HG03139 (cell line): Measurements from ENCODE around the gene STOML1.
"Not testable (repeated sequence)": the region's sequence is repeated elsewhere in the genome, so short reads cannot be mapped to it uniquely, and the experiment has no call there.

Experiments
- ATAC-seq: cut with Tn5 transposase; IDR thresholded peaks from one replicate; pipeline ENCODE4 v1.9.1; 2021; ENCODE audit not compliant: unreplicated experiment

The STOML1 gene

GRCh38 chr15:73948982-73949381, 43.1 kb downstream of the STOML1 start:
- no peak for ATAC-seq

- ATAC-seq, result no peak
These were observed 43.7 kb downstream of the STOML1 start for GRCh38 chr15:73948396-73948795.

DNA sequence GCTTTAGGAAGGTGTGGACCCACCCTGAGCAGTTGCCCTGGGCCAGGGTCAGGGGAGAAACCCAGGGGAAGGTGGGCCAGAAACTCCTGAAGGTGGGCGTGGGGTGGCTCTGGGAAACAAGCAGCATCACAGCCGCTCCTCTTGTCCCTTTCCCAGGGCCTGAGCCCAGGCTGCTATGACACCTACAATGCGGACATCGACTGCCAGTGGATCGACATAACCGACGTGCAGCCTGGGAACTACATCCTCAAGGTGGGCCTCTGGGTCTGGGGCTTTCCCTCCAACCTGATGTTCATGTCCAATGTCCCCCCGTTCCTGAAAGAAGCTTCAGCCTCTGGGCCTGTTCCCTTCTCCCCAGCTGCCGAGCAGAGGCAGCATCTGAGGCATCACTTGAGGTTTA, 44.4 kb downstream of the STOML1 start:
- no peak for ATAC-seq

- no peak for ATAC-seq
These were observed 45.2 kb downstream of the STOML1 start for GRCh38 chr15:73946795-73947370.

DNA sequence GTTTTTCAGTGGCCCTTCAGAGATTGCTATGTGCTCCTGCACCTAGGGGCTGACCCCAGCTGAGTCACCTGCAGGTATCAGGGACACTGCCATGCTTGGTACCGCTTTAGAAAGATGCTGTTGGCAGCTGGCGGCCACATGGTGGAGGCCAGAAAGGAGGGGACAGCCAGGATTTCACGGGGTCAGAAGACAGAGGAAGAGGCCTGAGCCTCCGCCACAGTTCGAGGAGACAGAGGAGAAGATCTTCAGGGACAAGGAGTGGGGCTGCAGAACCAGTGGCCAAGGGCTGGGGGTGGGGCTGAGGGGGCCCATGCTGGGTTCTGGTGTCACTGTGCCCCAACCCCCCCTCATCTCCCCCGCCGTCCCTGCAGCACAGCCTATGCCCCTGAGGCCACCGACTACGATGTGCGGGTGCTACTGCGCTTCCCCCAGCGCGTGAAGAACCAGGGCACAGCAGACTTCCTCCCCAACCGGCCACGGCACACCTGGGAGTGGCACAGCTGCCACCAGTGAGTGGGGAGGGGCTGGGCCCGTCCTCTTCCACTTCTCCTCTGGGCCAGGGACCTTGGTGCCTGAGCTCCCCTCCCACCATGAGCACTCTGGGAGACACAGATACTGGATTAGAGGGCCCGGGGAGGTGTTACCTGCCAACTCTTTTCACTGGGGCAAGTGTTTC, 45.9 kb downstream of the STOML1 start:
- ATAC-seq, result no peak

DNA sequence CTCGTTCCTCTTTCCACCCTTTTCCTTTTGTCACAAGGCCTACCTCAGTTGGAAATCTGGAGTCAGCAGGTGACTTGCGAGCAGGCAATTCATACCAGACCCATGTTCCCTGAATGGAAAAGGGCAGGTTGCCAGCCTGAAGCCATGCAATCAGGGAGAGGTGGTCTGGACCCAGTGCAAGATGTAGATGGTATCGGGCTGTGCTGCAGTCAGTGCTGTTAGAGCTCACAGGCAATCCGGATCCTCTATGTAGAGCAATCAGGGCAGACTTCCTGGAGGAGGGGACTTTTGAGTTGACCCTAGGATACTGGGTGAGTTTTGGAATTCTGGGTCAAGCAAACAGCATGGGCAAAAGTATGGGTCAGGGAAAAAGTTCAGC, 47.0 kb downstream of the STOML1 start:
- no peak for ATAC-seq

DNA sequence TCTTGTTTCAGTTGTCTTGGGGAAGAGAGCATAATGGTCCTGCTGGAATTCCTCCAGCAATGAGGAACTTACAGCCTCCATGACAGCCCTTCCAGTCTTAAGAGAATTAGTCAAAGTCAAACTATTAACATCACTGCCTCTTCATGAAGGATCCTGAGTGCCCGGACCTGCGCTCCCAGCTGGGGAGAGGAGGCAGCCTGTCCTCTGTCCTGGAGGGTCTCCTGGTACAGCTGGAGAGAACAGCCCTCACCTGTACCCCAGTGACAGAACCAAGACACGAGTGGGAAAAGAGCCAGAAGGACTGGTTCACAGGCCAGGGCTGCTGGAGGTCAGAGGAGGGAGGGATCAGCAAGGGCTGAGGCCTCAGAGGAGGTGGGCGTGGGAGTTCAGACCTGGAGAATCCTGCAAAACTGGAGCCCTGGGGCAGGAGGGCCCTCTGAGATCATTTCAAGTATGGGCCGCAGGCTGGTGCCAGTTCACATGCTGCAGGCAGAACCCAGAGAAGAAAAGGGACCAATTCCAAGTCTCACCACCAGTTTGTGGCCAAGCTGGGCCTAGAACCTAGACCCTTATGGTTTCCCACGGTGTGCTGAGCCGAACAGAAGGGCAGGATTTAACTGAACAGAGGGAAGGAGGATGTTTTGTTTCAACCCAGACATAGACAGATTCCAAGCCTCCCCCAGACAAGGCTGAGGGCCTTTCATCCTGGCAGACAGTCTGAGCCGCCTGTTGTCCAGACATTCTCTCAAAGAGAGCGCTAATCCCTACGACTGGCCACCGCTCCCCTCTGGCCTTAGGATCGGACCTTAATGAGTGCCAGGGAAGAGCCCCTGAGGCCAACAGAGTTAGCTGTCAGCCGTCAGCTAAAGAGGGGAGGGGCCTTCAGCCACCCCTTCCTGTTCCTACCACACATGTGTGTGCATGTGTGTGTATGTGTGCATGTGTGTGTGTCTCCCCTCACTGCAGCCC, 47.6 kb downstream of the STOML1 start:
- ATAC-seq, result no peak

- no peak for ATAC-seq
These were observed 49.3 kb downstream of the STOML1 start for GRCh38 chr15:73942751-73943270.

GRCh38 chr15:73941871-73942635, 50.0 kb downstream of the STOML1 start:
- ATAC-seq, result no peak

DNA sequence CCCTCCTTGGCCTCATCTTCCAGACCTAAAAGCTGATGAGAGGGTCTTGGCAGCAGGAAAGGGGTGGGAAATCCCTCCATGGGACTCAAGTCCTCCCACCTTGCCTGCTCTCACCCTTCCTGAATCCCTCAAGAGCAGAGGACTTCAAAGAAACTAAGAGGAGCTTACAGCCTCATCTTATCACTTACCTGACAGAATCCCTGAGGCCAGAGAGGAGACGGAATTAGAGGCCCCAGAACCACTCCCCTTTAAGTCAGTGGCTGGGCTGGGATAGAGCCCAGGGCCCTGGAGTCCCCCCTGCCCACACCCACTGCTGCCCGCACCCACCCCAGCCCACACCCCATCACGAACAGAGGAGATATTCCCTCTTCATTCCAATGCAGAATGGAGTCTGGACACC, 50.6 kb downstream of the STOML1 start:
- ATAC-seq, result no peak

DNA sequence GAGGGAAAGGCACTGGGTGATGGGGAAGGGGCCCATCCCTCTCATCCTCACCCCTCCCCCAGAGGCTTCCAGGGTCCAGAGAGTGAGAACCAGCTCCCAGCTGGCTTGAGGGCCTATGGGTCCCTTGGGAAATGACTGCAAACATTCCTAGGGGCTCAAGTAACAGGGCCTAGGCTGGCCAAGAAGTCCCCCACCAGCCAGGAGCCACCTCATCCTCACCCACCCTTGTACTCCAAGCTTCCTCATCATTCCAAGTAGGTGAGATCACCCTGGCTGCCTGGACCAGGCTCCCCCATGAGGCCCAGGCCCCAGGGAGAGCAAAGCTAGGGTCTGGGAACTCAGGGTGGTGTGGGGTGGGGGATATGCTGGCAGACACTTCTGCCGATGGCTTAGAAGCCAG, 51.1 kb downstream of the STOML1 start:
- ATAC-seq, result no peak

DNA sequence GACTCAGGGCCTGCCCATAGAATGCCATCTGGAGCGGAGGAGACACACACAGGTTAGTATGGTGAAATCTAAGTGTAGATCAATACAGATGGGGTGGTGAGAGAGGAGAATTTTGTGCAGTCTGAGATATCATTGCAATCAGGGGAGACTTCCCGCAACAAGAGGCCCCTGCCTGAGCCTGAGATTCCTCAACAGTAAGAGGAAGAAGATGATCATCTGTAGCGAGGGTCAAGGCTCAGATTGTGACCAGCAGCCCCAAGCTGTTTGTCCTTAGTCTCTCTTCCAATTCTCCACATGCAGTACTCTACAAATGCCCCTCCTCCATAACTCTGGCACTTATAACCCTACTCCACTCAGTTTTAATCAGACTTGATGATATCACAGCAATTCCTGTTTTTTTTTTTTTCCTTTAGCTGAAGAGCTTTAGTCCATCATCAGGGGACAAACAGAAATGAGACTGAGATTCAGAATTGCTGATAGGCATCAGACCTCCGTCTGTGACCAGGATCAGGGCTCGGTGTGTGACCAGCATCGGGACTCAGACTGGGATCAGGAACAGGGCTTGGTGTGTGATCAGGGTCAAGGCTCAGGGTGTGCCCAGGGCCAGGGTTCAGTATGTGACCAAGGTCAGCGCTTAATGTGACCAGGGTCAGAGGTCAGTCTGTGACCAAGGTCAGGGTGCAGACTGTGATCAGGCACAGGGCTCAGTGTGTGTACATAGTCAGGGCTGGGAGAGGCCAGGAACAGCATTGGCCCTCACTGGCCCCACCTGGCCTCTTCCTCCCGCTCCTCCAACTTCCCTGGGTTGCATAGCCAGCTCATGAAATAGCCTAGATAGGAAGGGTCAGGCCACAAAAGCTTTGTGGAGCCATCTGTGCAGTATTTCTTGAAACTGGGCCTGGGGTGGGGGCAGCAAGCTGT, 51.8 kb downstream of the STOML1 start:
- ATAC-seq, result no peak

DNA sequence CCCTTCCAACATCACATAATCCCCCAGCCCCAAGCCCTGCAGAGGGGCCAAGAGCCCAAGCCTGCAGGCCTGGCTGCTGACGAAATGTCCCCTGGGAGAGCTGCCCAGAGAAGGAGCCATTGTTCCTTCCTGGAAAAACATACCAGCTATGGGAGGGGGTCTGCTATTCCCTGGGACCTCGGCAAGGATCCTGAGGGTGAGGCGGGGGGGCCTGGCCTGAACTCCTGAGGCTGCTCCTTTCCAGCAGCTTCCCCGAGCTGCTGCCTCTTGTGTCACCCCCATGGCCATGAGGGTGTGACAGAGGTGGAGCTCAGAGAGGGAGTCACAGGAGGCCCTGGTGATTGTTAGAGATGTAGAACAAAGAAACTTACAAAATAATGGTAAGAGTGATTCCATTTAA, 53.0 kb downstream of the STOML1 start:
- no peak for ATAC-seq

GRCh38 chr15:73938516-73938915, 53.6 kb downstream of the STOML1 start:
- ATAC-seq, result not testable (repeated sequence)

DNA sequence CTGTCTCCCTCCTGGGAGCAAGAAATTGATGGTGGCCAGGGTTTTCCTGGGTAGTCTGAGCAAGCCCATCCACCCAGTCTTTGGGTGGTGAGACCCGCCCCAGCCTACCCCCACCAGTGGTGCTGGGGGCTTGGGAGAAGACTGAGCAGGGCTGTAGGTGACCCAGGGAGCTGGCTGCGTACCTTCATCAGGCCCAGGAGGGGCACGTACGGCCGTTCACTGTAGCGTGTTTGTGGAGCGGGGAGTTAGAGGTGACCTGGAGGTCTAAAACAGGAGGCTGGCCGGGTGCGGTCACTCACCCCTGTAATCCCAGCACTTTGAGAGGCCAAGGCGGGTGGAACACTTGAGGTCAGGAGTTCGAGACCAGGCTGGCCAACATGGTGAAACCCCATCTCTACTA, 54.4 kb downstream of the STOML1 start:
- ATAC-seq, result no peak

- ATAC-seq, result no peak
These were observed 54.8 kb downstream of the STOML1 start for GRCh38 chr15:73937296-73937695.

DNA sequence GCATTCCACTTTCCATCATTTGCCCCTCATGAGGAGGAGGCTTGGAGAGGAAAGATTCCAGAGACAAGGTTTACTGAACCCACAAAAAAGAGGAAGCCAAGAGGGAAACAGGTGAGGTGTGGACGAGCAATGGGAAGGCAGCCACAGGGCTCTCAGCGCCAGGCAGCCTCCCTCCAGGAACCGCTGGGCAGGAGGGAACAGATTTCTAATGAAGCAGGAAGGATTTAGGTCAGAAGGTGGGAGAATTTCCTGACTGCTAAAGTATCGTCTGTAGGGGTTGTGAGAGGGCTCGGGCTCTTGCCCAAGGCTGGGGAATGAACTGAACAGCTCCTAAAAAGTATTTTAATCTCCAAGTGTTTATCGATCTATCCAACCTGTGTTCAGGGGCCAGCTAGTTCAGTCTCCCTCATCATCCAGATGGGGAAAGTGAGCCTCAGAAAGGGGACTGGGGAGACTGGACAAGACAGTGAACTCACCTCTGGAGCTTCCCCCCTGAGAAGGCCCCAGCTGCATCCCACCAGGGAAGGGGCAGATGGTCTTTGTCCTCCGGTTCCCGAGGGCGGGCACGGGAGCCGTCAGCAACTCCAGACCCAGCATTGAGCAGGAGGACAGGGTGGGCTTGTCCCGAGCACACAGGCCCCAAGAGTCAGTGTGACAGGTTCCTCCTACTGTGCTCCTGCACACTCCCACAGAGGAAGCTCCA, 55.4 kb downstream of the STOML1 start:
- ATAC-seq, result no peak

DNA sequence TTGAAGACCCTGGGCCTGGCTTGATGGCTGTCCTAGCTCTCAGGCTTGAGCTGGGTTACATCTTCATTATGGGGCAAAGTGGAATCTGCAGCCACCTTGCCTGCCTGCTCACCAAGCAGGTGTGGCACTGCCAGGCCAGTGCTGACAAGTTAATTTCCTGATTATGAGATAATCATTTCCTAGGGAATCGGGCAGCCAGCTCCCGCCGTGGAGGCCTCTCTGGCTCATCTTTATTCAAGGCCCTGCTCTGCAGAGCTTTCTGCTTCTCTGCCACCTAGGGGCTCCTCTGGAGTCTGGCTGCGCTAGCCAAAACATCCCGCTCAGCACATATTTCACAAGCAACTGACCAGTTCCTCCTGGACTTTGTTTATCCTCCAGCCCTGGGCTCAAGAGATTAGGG, 55.9 kb downstream of the STOML1 start:
- no peak for ATAC-seq

- no peak for ATAC-seq
These were observed 56.5 kb downstream of the STOML1 start for GRCh38 chr15:73935547-73935946.
